Measurements from ENCODE around the gene UIMC1. TPM values are rescaled to one million over a fixed set of nuclear protein-coding genes. Genes with fewer than 3 reads are reported as not detected.
"Not testable (repeated sequence)": the region's sequence is repeated elsewhere in the genome, so short reads cannot be mapped to it uniquely, and the experiment has no call there.

UIMC1 gene
- total and polyA plus RNA-seq, 2 experiments from 2014 or later: 12.6 to 28.2 TPM

DNA sequence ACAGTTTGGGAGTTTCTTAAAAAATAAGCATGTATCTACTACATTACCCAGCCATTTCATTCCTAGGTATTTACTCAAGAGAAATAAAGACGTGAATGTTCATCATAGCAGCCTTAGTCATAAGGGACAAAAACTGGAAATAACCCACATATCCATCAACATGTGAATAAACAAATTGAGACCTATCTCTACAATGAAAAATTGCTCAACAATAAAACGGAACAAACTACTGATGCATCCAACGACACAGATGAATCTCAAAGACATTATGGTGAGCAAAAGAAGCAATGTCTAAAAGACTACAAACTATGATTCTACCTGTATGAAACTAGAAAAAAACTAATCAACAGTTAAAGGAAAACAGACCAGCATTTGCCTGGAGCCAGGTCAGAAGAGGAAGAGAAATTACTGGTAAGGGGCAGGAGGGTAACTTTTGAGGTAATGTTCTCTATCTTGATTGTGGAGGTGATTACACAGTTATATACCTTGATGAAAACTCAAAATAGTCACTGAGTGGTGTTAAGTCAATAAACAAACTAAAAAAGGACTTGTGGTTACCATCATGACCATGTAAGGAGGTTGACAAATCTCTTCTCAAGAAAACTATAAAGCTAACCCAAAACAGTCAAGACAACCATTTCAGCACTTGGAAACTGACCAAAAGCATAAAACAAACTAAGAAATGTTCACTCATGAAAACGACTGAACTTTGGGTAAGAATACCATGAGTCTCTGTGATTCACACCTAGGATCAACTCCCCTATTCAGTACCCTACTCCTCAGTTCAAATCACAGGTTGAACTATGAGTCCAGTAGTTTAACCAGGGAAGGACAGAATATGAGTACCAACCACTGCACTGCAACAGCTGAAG, 10.4 kb downstream of the UIMC1 start:
- no peak overlapping the region for H3K4me2 ChIP-seq
- H3K4me3 ChIP-seq: no peak overlapping the region
- H3K9me3 ChIP-seq (ENCODE audit: low read depth): no peaks in the 10 kb centered on the region
- H3K27me3 ChIP-seq: no peaks in the 10 kb centered on the region
- H2AFZ ChIP-seq: no peak overlapping the region
- H3K9me2 ChIP-seq (replicated peaks; ENCODE audit: insufficient read depth): no peaks in the 10 kb centered on the region
- WGBS (ENCODE audit: low lambda C conversion rate, missing lambda C conversion rate): 78% methylated on average over 4 of the region's 4 CpGs
- no peak for TF ChIP-seq CTCF (IDR thresholded peaks at IDR 0.05; ENCODE audit: poor library complexity)
- no peak for TF ChIP-seq EZH2phosphoT487 (IDR thresholded peaks at IDR 0.05; ENCODE audit: low read depth, severe bottlenecking, unreplicated experiment)
- TF ChIP-seq EZH2 (IDR thresholded peaks at IDR 0.05; ENCODE audit: borderline replicate concordance): no peak
- H3K36me3 ChIP-seq (replicated peaks; ENCODE audit: insufficient read depth, low read depth): no peaks in the 10 kb centered on the region
- H3K27ac ChIP-seq: peak overlapping the region; percentile 92
- peaks cover 66% of the 10 kb centered on the region for H4K20me1 ChIP-seq (ENCODE audit: insufficient read depth, poor library complexity, severe bottlenecking)
- H3K4me1 ChIP-seq (ENCODE audit: insufficient read depth): peaks cover 6% of the 10 kb centered on the region
- DNase-seq (ENCODE audit: low spot score): no peak
- H3K79me2 ChIP-seq: peaks cover 95% of the 10 kb centered on the region

GRCh38 chr5:176995122-176995490, 11.5 kb downstream of the UIMC1 start:
- peak overlapping the region; percentile 47 for H3K4me2 ChIP-seq
- H3K4me3 ChIP-seq: no peak overlapping the region
- peaks cover 95% of the 10 kb centered on the region for H3K79me2 ChIP-seq
- H3K4me1 ChIP-seq (ENCODE audit: insufficient read depth): peaks cover 6% of the 10 kb centered on the region
- H3K9me2 ChIP-seq (replicated peaks; ENCODE audit: insufficient read depth): no peaks in the 10 kb centered on the region
- H3K36me3 ChIP-seq (replicated peaks; ENCODE audit: insufficient read depth, low read depth): no peaks in the 10 kb centered on the region
- peaks cover 66% of the 10 kb centered on the region for H4K20me1 ChIP-seq (ENCODE audit: insufficient read depth, poor library complexity, severe bottlenecking)
- 89% methylated on average over 3 of the region's 3 CpGs for WGBS (ENCODE audit: low lambda C conversion rate, missing lambda C conversion rate)
- DNase-seq (ENCODE audit: low spot score): no peak
- no peaks in the 10 kb centered on the region for H3K27me3 ChIP-seq
- peak overlapping the region; percentile 92 for H3K27ac ChIP-seq
- no peaks in the 10 kb centered on the region for H3K9me3 ChIP-seq (ENCODE audit: low read depth)
- no peak overlapping the region for H2AFZ ChIP-seq
- TF ChIP-seq EZH2phosphoT487 (IDR thresholded peaks at IDR 0.05; ENCODE audit: low read depth, severe bottlenecking, unreplicated experiment) (no peak), CTCF (IDR thresholded peaks at IDR 0.05; ENCODE audit: poor library complexity) (no peak), EZH2 (IDR thresholded peaks at IDR 0.05; ENCODE audit: borderline replicate concordance) (no peak)

DNA sequence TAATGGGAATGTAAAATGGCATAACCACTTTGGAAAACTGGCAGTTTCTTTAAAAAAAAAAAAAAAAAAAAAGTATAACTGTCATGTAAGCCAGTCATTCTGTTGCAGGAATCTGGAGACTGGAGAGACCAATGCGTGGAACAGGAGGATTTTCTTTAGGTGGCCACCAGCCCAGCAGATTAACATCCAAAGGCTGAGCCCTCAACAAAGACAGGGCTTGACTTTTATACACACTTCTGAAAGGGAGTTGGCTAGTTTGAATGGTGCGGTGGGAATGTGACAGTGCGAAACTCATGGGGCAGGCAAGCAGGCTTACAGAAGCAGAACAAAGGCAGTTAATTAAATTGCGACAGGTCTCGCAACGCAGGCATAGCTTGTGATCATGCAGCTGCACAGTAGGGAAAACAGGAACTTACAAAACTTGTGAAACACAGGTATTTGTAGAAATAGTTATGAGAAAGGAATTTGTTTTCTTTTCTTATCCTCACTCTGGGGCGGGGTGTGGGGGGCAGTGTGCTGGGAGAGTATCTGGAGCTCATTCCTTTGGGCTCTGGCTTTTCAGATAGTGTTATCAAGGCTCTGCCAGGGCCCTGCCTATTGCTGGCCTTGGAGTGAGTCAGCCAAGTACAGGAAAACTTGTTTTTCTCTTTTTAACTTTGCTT, 12.0 kb downstream of the UIMC1 start:
- Histone ChIP-seq H3K4me1 (ENCODE audit: insufficient read depth) (peaks cover 6% of the 10 kb centered on the region), H3K9me3 (ENCODE audit: low read depth) (no peaks in the 10 kb centered on the region), H3K79me2 (peaks cover 95% of the 10 kb centered on the region), H2AFZ (no peak overlapping the region), H3K36me3 (replicated peaks; ENCODE audit: insufficient read depth, low read depth) (no peaks in the 10 kb centered on the region), H3K27ac (peak overlapping the region; percentile 92), H3K27me3 (no peaks in the 10 kb centered on the region), H4K20me1 (ENCODE audit: insufficient read depth, poor library complexity, severe bottlenecking) (peaks cover 64% of the 10 kb centered on the region), H3K9me2 (replicated peaks; ENCODE audit: insufficient read depth) (no peaks in the 10 kb centered on the region), H3K4me3 (no peak overlapping the region), H3K4me2 (peak overlapping the region; percentile 47)
- 64% methylated on average over 7 of the region's 7 CpGs for WGBS (ENCODE audit: low lambda C conversion rate, missing lambda C conversion rate)
- peak; percentile 57 for DNase-seq (ENCODE audit: low spot score)
- no peak for TF ChIP-seq EZH2 (IDR thresholded peaks at IDR 0.05; ENCODE audit: borderline replicate concordance)
- no peak for TF ChIP-seq EZH2phosphoT487 (IDR thresholded peaks at IDR 0.05; ENCODE audit: low read depth, severe bottlenecking, unreplicated experiment)
- TF ChIP-seq CTCF (IDR thresholded peaks at IDR 0.05; ENCODE audit: poor library complexity): no peak

DNA sequence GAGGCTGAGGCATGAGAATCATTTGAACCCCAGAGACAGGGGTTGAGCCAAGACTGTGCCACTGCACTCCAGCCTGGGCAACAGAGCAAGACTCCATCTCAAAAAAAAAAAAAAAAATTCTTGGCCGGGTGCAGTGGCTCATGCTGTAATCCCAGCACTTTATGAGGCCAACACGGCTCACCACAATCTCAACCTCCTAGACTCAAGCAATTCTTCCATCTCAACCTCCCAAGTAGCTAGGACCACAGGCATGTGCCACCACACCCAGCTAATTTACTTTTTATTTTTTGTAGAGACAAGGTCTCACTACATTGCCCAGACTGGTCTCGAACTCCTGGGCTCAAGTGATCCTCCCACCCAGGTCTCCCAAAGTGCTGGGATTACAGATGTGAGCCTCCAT, 13.5 kb downstream of the UIMC1 start:
- 97% methylated on average over 3 of the region's 3 CpGs for WGBS (ENCODE audit: low lambda C conversion rate, missing lambda C conversion rate)
- H3K27ac ChIP-seq: not testable (repeated sequence)

More for the DNA sequence above, 13.5 kb downstream of the UIMC1 start:
- H3K27me3 ChIP-seq; H3K4me1 ChIP-seq (ENCODE audit: insufficient read depth); H3K4me3 ChIP-seq; H3K36me3 ChIP-seq (replicated peaks; ENCODE audit: insufficient read depth, low read depth); H3K9me3 ChIP-seq (ENCODE audit: low read depth); H2AFZ ChIP-seq; H3K9me2 ChIP-seq (replicated peaks; ENCODE audit: insufficient read depth); DNase-seq (ENCODE audit: low spot score); H3K4me2 ChIP-seq: not testable (repeated sequence)
- Histone ChIP-seq H3K79me2 (peaks cover 96% of the 10 kb centered on the region), H4K20me1 (ENCODE audit: insufficient read depth, poor library complexity, severe bottlenecking) (peaks cover 62% of the 10 kb centered on the region)
